H1 (cell line): ENCODE data around the gene DPYD. TPM values are rescaled to one million over a fixed set of nuclear protein-coding genes. Genes with fewer than 3 reads are reported as not detected.

Source experiments
- CTCF ChIA-PET: fragments of 300-600 bp; sonication (Branson Sonifier 250); formaldehyde crosslinking; loops from one replicate; lab custom pipeline; 2021; ENCODE audit not compliant: partially characterized antibody; lab: Charles Lee
- POLR2A ChIA-PET: fragments of 300-600 bp; sonication (Branson Sonifier 250); formaldehyde crosslinking; loops from one replicate; lab custom pipeline; 2021; ENCODE audit warnings: inconsistent platforms; ENCODE audit not compliant: partially characterized antibody; lab: Charles Lee
- DNase-seq, 2 experiments: peaks; one replicate each; pipeline versions ENCODE4 v3.0.0 to v3.0.0-alpha.2; 2010 to 2022; ENCODE audit warnings: low spot score in 2 of 2, low read depth in 1 of 2, mixed read lengths in 1 of 2
- FAIRE-seq: peaks from 2 replicates; lab custom pipeline; 2011; peaks lifted over from hg19 to GRCh38; lab: Jason Lieb, UNC
- H2AFZ ChIP-seq: 2 replicates; pipeline ENCODE4 v1.8.1; 2012; ENCODE audit warnings: low read length, inconsistent platforms
- H2AK5ac ChIP-seq: 2 replicates; pipeline ENCODE4 v1.6.1; 2013; ENCODE audit warnings: low read depth, low read length
- H2BK120ac ChIP-seq: replicated peaks from 2 replicates; pipeline ENCODE3; 2013; ENCODE audit warnings: low read depth, low read length, inconsistent platforms
- H2BK12ac ChIP-seq: 2 replicates; pipeline ENCODE4 v1.6.1; 2013; ENCODE audit warnings: low read depth, low read length
- H2BK15ac ChIP-seq: 2 replicates; pipeline ENCODE4 v1.6.1; 2013; ENCODE audit warnings: low read length
- H2BK20ac ChIP-seq: 2 replicates; pipeline ENCODE4 v1.6.1; 2013; ENCODE audit warnings: low read length
- H2BK5ac ChIP-seq: 2 replicates; pipeline ENCODE4 v1.6.1; 2013; ENCODE audit warnings: low read depth, low read length
- H3K14ac ChIP-seq: 2 replicates; pipeline ENCODE4 v1.6.1; 2013; ENCODE audit warnings: inconsistent platforms; ENCODE audit not compliant: insufficient read length
- H3K18ac ChIP-seq: 2 replicates; pipeline ENCODE4 v1.6.1; 2013; ENCODE audit warnings: low read length; ENCODE audit errors: extremely low read depth
- H3K23ac ChIP-seq: 2 replicates; pipeline ENCODE4 v1.6.1; 2013; ENCODE audit warnings: inconsistent platforms; ENCODE audit not compliant: insufficient read length
- H3K23me2 ChIP-seq: 2 replicates; pipeline ENCODE4 v1.6.1; 2013; ENCODE audit warnings: low read depth, low read length
- H3K27ac ChIP-seq: 2 replicates; pipeline ENCODE4 v1.6.1; 2011; ENCODE audit warnings: low read depth, low read length, inconsistent platforms
- H3K27me3 ChIP-seq, 4 experiments: replicated peaks in 1 of 4; 1 replicate in 1 of 4; 2 replicates in 3 of 4; pipeline versions ENCODE4 v1.6.1 to v1.8.1; 2011 to 2013; ENCODE audit warnings: low read length in 3 of 4, mild to moderate bottlenecking in 3 of 4, inconsistent platforms in 2 of 4, mixed read lengths in 2 of 4, moderate library complexity in 1 of 4; ENCODE audit not compliant: control insufficient read depth in 3 of 4, insufficient read depth in 3 of 4; ENCODE audit errors: extremely low read depth in 1 of 4
- H3K36me3 ChIP-seq, 4 experiments: 2 replicates each; pipeline versions ENCODE4 v1.6.1 to v1.8.1; 2011 to 2013; ENCODE audit warnings: mild to moderate bottlenecking in 4 of 4, low read length in 3 of 4, moderate library complexity in 2 of 4, control low read depth in 1 of 4, inconsistent platforms in 1 of 4; ENCODE audit not compliant: insufficient read depth in 4 of 4, control insufficient read depth in 2 of 4
- H3K4ac ChIP-seq: replicated peaks from 2 replicates; pipeline ENCODE3; 2013; ENCODE audit warnings: low read length, low read depth, mixed read lengths, inconsistent platforms; ENCODE audit not compliant: insufficient read length
- H3K4me1 ChIP-seq, 4 experiments: replicated peaks in 1 of 4; 1 replicate in 1 of 4; 2 replicates in 3 of 4; pipeline versions ENCODE4 v1.6.1 to v1.8.1; 2011 to 2013; ENCODE audit warnings: low read length in 3 of 4, inconsistent platforms in 2 of 4, mixed read lengths in 1 of 4; ENCODE audit not compliant: insufficient read depth in 4 of 4, control insufficient read depth in 3 of 4
- H3K4me2 ChIP-seq, 2 experiments: 2 replicates each; pipeline versions ENCODE4 v1.6.1 to v1.8.1; 2011 to 2013; ENCODE audit warnings: low read depth in 2 of 2, low read length in 2 of 2, control low read depth in 1 of 2, inconsistent platforms in 1 of 2, mild to moderate bottlenecking in 1 of 2; ENCODE audit not compliant: insufficient read depth in 1 of 2
- H3K4me3 ChIP-seq, 4 experiments: fragments of 200-600, 300-600 bp in 1 of 4; sonication (generic), shearing (Covaris generic), sonication (Bioruptor Twin) in 1 of 4; 2 replicates each; pipeline versions ENCODE4 v1.5.1 to v1.8.1; 2011 to 2016; ENCODE audit warnings: low read length in 4 of 4, low read depth in 3 of 4, control low read depth in 2 of 4, inconsistent platforms in 2 of 4, mild to moderate bottlenecking in 2 of 4, mixed read lengths in 1 of 4, moderate library complexity in 1 of 4; ENCODE audit not compliant: insufficient read depth in 2 of 4; ENCODE audit errors: extremely low read depth in 1 of 4
- H3K56ac ChIP-seq: replicated peaks from 2 replicates; pipeline ENCODE3; 2013; ENCODE audit warnings: low read depth, mild to moderate bottlenecking, mixed read lengths, low read length, inconsistent platforms; ENCODE audit not compliant: insufficient read length
- H3K79me1 ChIP-seq: 2 replicates; pipeline ENCODE4 v1.6.1; 2013; ENCODE audit warnings: low read depth, low read length, control low read depth
- H3K79me2 ChIP-seq, 2 experiments: 2 replicates each; pipeline versions ENCODE4 v1.6.1 to v1.8.1; 2012 to 2013; ENCODE audit warnings: low read length in 2 of 2, mild to moderate bottlenecking in 2 of 2, inconsistent platforms in 1 of 2; ENCODE audit not compliant: insufficient read depth in 2 of 2, control insufficient read depth in 1 of 2
- H3K9ac ChIP-seq, 4 experiments: replicated peaks in 1 of 4; 1 replicate in 1 of 4; 2 replicates in 3 of 4; pipeline versions ENCODE4 v1.6.1 to v1.8.1; 2011 to 2013; ENCODE audit warnings: low read depth in 3 of 4, low read length in 3 of 4, control low read depth in 2 of 4, mild to moderate bottlenecking in 2 of 4, moderate library complexity in 2 of 4, inconsistent platforms in 1 of 4; ENCODE audit errors: extremely low read depth in 1 of 4
- H3K9me3 ChIP-seq, 2 experiments: 2 replicates each; pipeline versions ENCODE4 v1.6.1 to v1.8.1; 2012 to 2013; ENCODE audit warnings: mild to moderate bottlenecking in 2 of 2, moderate library complexity in 2 of 2, control low read depth in 1 of 2, inconsistent platforms in 1 of 2, low read depth in 1 of 2, low read length in 1 of 2, mixed read lengths in 1 of 2; ENCODE audit not compliant: insufficient read depth in 2 of 2
- H4K20me1 ChIP-seq, 2 experiments: replicated peaks in 1 of 2; 2 replicates each; pipeline versions ENCODE3 to v1.8.1; 2011 to 2013; ENCODE audit warnings: inconsistent platforms in 2 of 2, low read length in 2 of 2, mild to moderate bottlenecking in 1 of 2; ENCODE audit not compliant: insufficient read depth in 2 of 2, control insufficient read depth in 1 of 2
- H4K5ac ChIP-seq: 2 replicates; pipeline ENCODE4 v1.6.1; 2013; ENCODE audit warnings: low read length, low read depth, mixed read lengths, inconsistent platforms; ENCODE audit not compliant: insufficient read length
- H4K8ac ChIP-seq: 2 replicates; pipeline ENCODE4 v1.8.0; 2013; ENCODE audit warnings: mild to moderate bottlenecking, moderate library complexity, low read length, inconsistent platforms; ENCODE audit not compliant: insufficient read depth; ENCODE audit errors: extremely low read depth
- H4K91ac ChIP-seq: replicated peaks from 2 replicates; pipeline ENCODE3; 2013; ENCODE audit warnings: low read length, mixed read lengths, inconsistent platforms; ENCODE audit not compliant: insufficient read length
- ASH2L ChIP-seq: fragments of 200-600, 300-600 bp; sonication (generic); IDR thresholded peaks from one replicate; pipeline ENCODE4 v1.7.1; 2017; ENCODE audit warnings: low read length
- BRCA1 ChIP-seq: IDR thresholded peaks from 2 replicates; pipeline ENCODE4 v1.6.1; 2012; ENCODE audit warnings: low read depth, low read length, improper control_type of control experiment
- CBX8 ChIP-seq: fragments of 300-800, 300-1000 bp; sonication (generic); IDR thresholded peaks from 2 replicates; pipeline ENCODE4 v1.7.1; 2016; ENCODE audit warnings: low read depth, low read length, borderline replicate concordance
- CHD2 ChIP-seq: IDR thresholded peaks from 2 replicates; pipeline ENCODE4 v1.6.1; 2012; ENCODE audit warnings: low read length, improper control_type of control experiment
- EZH2 ChIP-seq: fragments of 200-600 bp; sonication (generic); IDR thresholded peaks from 2 replicates; pipeline ENCODE4 v1.7.1; 2012; ENCODE audit warnings: low read depth, mild to moderate bottlenecking, moderate library complexity, low read length, inconsistent platforms; ENCODE audit not compliant: severe bottlenecking
- HDAC2 ChIP-seq, 2 experiments: fragments of 300-600 bp in 1 of 2; sonication (generic) in 1 of 2; IDR thresholded peaks; 2 replicates each; pipeline ENCODE4 v1.6.1; 2011 to 2012; ENCODE audit warnings: low read depth in 2 of 2, low read length in 2 of 2, mild to moderate bottlenecking in 2 of 2, moderate library complexity in 2 of 2, borderline replicate concordance in 1 of 2, inconsistent platforms in 1 of 2
- JUND ChIP-seq: IDR thresholded peaks from 2 replicates; pipeline ENCODE4 v1.6.1; 2011; ENCODE audit warnings: mild to moderate bottlenecking, improper control_type of control experiment, low read length
- NANOG ChIP-seq: IDR thresholded peaks from 2 replicates; pipeline ENCODE4 v1.6.1; 2011; ENCODE audit warnings: low read length, low read depth, mild to moderate bottlenecking, inconsistent platforms; ENCODE audit not compliant: insufficient read depth, poor library complexity, severe bottlenecking
- NRF1 ChIP-seq: IDR thresholded peaks from 2 replicates; pipeline ENCODE4 v1.6.1; 2011; ENCODE audit warnings: mild to moderate bottlenecking, low read depth, low read length, improper control_type of control experiment
- POLR2A ChIP-seq, 2 experiments: IDR thresholded peaks; 1 replicate in 1 of 2; 2 replicates in 1 of 2; pipeline ENCODE4 v1.6.1; 2011; ENCODE audit warnings: low read depth in 2 of 2, low read length in 2 of 2, mild to moderate bottlenecking in 2 of 2; ENCODE audit errors: control extremely low read depth in 1 of 2
- POU5F1 ChIP-seq: IDR thresholded peaks from 2 replicates; pipeline ENCODE4 v1.6.1; 2011; ENCODE audit warnings: low read depth, mild to moderate bottlenecking, low read length, moderate library complexity
- SIRT6 ChIP-seq: IDR thresholded peaks from one replicate; pipeline ENCODE4 v1.7.1; 2012; ENCODE audit warnings: low read length, inconsistent platforms
- TBP ChIP-seq: IDR thresholded peaks from 2 replicates; pipeline ENCODE4 v1.6.1; 2011; ENCODE audit warnings: low read depth, low read length, improper control_type of control experiment
- YY1 ChIP-seq: IDR thresholded peaks from 2 replicates; pipeline ENCODE4 v1.6.1; 2011; ENCODE audit warnings: low read depth, mild to moderate bottlenecking, low read length
- WGBS, 2 experiments: shearing (Covaris generic) in 1 of 2; methylation state at CpG; one replicate each; pipeline versions ENCODE4 v1.1.6 to v1.1.7; 2013 to 2015; ENCODE audit warnings: low lambda C conversion rate in 2 of 2, mixed read lengths in 2 of 2, inconsistent platforms in 1 of 2, low coverage in 1 of 2, missing lambda C conversion rate in 1 of 2; ENCODE audit not compliant: insufficient replicate concordance in 2 of 2, insufficient coverage in 1 of 2, insufficient read length in 1 of 2; ENCODE audit errors: extremely low coverage in 1 of 2, missing lambda C conversion rate in 1 of 2; 5-methylcytosine and 5-hydroxymethylcytosine counted together
- polyA plus RNA-seq, 7 experiments: library from polyadenylated mRNA; depleted of rRNA in 3 of 7; stranded (reverse) in 5 of 7; unstranded in 2 of 7; fragments of >200 nt in 5 of 7; fragments of 200-250 nt in 2 of 7; gene quantifications; 1 replicate in 5 of 7; 2 replicates in 1 of 7; 4 replicates in 1 of 7; pipeline versions ENCODE4 v1.2.1 to v1.2.3, GENCODE V29; 2011 to 2013; ENCODE audit warnings: missing spikeins in 2 of 7, mixed read lengths in 2 of 7
- total RNA-seq: library from RNA; stranded (reverse); fragmentation: NEBNext Ultra II Directional; extraction: Animal tissue kit (Norgen Biotek cat#: 25700); gene quantifications from 2 replicates; pipeline ENCODE4 v1.2.1, GENCODE V29; 2021

DPYD gene
- total and polyA plus RNA-seq, 2 of the 8 experiments (the other 6 are each of a cell fraction or from before 2014, with no cell fraction given), result 0.29 to 0.73 TPM

DNA sequence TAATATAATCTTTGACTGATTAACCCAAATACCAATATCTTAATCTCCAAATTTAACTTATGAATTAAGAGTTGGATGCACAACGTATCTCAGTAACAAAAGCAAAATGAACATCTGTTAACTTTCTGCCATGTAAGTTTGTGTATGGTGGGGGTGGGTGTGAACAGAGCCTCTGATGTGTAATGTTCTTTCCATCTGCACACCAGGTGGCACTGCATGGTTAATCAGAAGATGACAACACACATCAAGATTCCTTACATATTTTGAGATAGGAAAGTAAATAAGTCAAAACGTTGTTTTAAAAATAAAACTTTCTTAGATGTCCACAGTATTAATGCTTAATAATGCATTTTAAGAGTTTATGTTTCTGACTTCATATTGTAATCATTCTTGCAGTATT is 251.9 kb downstream of the DPYD start:
- H2BK5ac ChIP-seq, result no peak overlapping the region
- no peak overlapping the region for H2AFZ ChIP-seq
- no peak overlapping the region for H3K4ac ChIP-seq
- H3K56ac ChIP-seq, result no peak overlapping the region
- no peak overlapping the region for H4K5ac ChIP-seq
- no peak overlapping the region for H3K14ac ChIP-seq
- ChIA-PET POLR2A (no interaction called here), CTCF (no interaction called here)
- FAIRE-seq, result no peak
- no peaks in the 10 kb centered on the region for H3K36me3 ChIP-seq
- no peak overlapping the region for H2AK5ac ChIP-seq
- no peak overlapping the region for H3K18ac ChIP-seq
- H3K27ac ChIP-seq, result no peak overlapping the region
- H2BK20ac ChIP-seq, result no peak overlapping the region
- no peak overlapping the region for H3K4me3 ChIP-seq
- no peak overlapping the region for H4K8ac ChIP-seq
- no peaks in the 10 kb centered on the region for H3K27me3 ChIP-seq
- H3K23me2 ChIP-seq, result no peaks in the 10 kb centered on the region
- no peak overlapping the region for H3K4me2 ChIP-seq
- no peak overlapping the region for H4K91ac ChIP-seq
- H3K4me1 ChIP-seq, result no peaks in the 10 kb centered on the region
- 81% methylated on average over 2 of the region's 2 CpGs; no CpG with 5 or more reads in 1 of the 2 experiments for WGBS, 2 experiments
- H3K79me1 ChIP-seq, result no peaks in the 10 kb centered on the region
- DNase-seq, result no peak
- no peak overlapping the region for H3K23ac ChIP-seq
- no peak overlapping the region for H3K9ac ChIP-seq
- H2BK120ac ChIP-seq, result no peak overlapping the region
- no peaks in the 10 kb centered on the region for H3K79me2 ChIP-seq
- no peaks in the 10 kb centered on the region for H4K20me1 ChIP-seq
- no peak overlapping the region for H2BK12ac ChIP-seq
- no peaks in the 10 kb centered on the region for H3K9me3 ChIP-seq
- no peak overlapping the region for H2BK15ac ChIP-seq
- no peak for TF ChIP-seq EZH2
- TF ChIP-seq CBX8, result no peak
- no peak for TF ChIP-seq BRCA1
- TF ChIP-seq JUND, result no peak
- no peak for TF ChIP-seq YY1
- no peak for TF ChIP-seq TBP
- TF ChIP-seq CHD2, result no peak
- TF ChIP-seq ASH2L, result no peak
- TF ChIP-seq POLR2A (IDR thresholded peaks at IDR 0.05; ENCODE audit: control extremely low read depth in 1 of 2, low read depth in 2 of 2, low read length in 2 of 2), result no peak
- TF ChIP-seq NRF1, result no peak
- no peak for TF ChIP-seq POU5F1
- TF ChIP-seq NANOG, result no peak
- no peak for TF ChIP-seq HDAC2 (IDR thresholded peaks at IDR 0.05; ENCODE audit: borderline replicate concordance in 1 of 2, low read depth in 2 of 2, low read length in 2 of 2)
- TF ChIP-seq SIRT6, result no peak
